IMR-90 (cell line): ENCODE measurements around the gene OGT. TPM values are rescaled to one million over a fixed set of nuclear protein-coding genes. Genes with fewer than 3 reads are reported as not detected.
"Not testable (repeated sequence)": the region's sequence is repeated elsewhere in the genome, so short reads cannot be mapped to it uniquely, and the experiment has no call there.

Experiments
- ATAC-seq: fragments of 200-7000 bp; cut with Tn5 transposase; 2 replicates; pipeline ENCODE4 v1.9.1; 2020; ENCODE audit warnings: low read depth, mild to moderate bottlenecking, moderate library complexity
- BruUV-seq: library from RNA; stranded (reverse); fragments of 400-500 nt; replicated peaks from 2 replicates; lab custom pipeline; 2021; lab: Mats Ljungman, UMichigan
- CTCF ChIA-PET: fragments of 300-600 bp; formaldehyde crosslinking; extraction: SDS; loops from one replicate; lab custom pipeline; 2021; ENCODE audit warnings: antibody characterized with exemption; lab: Yijun Ruan, JAX
- POLR2A ChIA-PET: fragments of 300-600 bp; sonication (Branson Sonifier 250); formaldehyde crosslinking; loops from one replicate; lab custom pipeline; 2022; ENCODE audit warnings: antibody characterized with exemption; ENCODE audit not compliant: unreplicated experiment; lab: Charles Lee
- DNase-seq: peaks from one replicate; pipeline ENCODE4 v3.0.0; 2013
- H2AFZ ChIP-seq: replicated peaks from 2 replicates; pipeline ENCODE3; 2013; ENCODE audit warnings: low read length, mild to moderate bottlenecking; ENCODE audit not compliant: poor library complexity
- H2AK5ac ChIP-seq: 2 replicates; pipeline ENCODE4 v1.6.1; 2013; ENCODE audit warnings: low read depth, low read length, inconsistent platforms
- H2AK9ac ChIP-seq: replicated peaks from 2 replicates; pipeline ENCODE3; 2013; ENCODE audit warnings: mild to moderate bottlenecking, low read depth, low read length, moderate library complexity; ENCODE audit not compliant: poor library complexity
- H2BK120ac ChIP-seq: 2 replicates; pipeline ENCODE4 v1.6.1; 2013; ENCODE audit warnings: low read depth, low read length, inconsistent platforms
- H2BK15ac ChIP-seq: 3 replicates; pipeline ENCODE4 v1.6.1; 2013; ENCODE audit warnings: low read depth, low read length, inconsistent platforms
- H2BK20ac ChIP-seq: 2 replicates; pipeline ENCODE4 v1.6.1; 2013; ENCODE audit warnings: low read depth, mild to moderate bottlenecking, inconsistent platforms, low read length, moderate library complexity
- H2BK5ac ChIP-seq: 2 replicates; pipeline ENCODE4 v1.6.1; 2013; ENCODE audit warnings: mild to moderate bottlenecking, low read depth, low read length, inconsistent platforms; ENCODE audit not compliant: poor library complexity, severe bottlenecking
- H3K14ac ChIP-seq: replicated peaks from 2 replicates; pipeline ENCODE4 v1.6.1; 2013; ENCODE audit warnings: low read depth, low read length, inconsistent platforms
- H3K18ac ChIP-seq: 2 replicates; pipeline ENCODE4 v1.6.1; 2013; ENCODE audit warnings: low read depth, low read length, control low read depth
- H3K23ac ChIP-seq: 2 replicates; pipeline ENCODE4 v1.6.1; 2013; ENCODE audit warnings: low read depth, low read length, inconsistent platforms
- H3K27ac ChIP-seq: 2 replicates; pipeline ENCODE4 v1.5.1; 2013; ENCODE audit warnings: mild to moderate bottlenecking, control low read depth, low read length; ENCODE audit not compliant: insufficient read depth
- H3K27me3 ChIP-seq: 2 replicates; pipeline ENCODE4 v1.6.1; 2013; ENCODE audit warnings: low read length; ENCODE audit not compliant: control insufficient read depth, insufficient read depth
- H3K36me3 ChIP-seq: 2 replicates; pipeline ENCODE4 v1.6.1; 2013; ENCODE audit warnings: low read length, mixed read lengths; ENCODE audit not compliant: control insufficient read depth, insufficient read depth
- H3K4ac ChIP-seq: 2 replicates; pipeline ENCODE4 v1.6.1; 2013; ENCODE audit warnings: low read depth, low read length, inconsistent platforms
- H3K4me1 ChIP-seq: 2 replicates; pipeline ENCODE4 v1.6.1; 2013; ENCODE audit warnings: low read length, mixed read lengths; ENCODE audit not compliant: control insufficient read depth, insufficient read depth
- H3K4me2 ChIP-seq: 2 replicates; pipeline ENCODE4 v1.6.1; 2013; ENCODE audit warnings: low read depth, mild to moderate bottlenecking, control low read depth, low read length, moderate library complexity
- H3K4me3 ChIP-seq: 2 replicates; pipeline ENCODE4 v1.5.1; 2013; ENCODE audit warnings: low read depth, mild to moderate bottlenecking, control low read depth, low read length, moderate library complexity; ENCODE audit not compliant: insufficient read depth
- H3K56ac ChIP-seq: 2 replicates; pipeline ENCODE4 v1.6.1; 2013; ENCODE audit warnings: low read length, inconsistent platforms; ENCODE audit not compliant: insufficient read depth; ENCODE audit errors: extremely low read depth
- H3K79me1 ChIP-seq, 2 experiments: 2 replicates each; pipeline ENCODE4 v1.6.1; 2013; ENCODE audit warnings: low read length in 2 of 2, inconsistent platforms in 1 of 2, low read depth in 1 of 2
- H3K9ac ChIP-seq: 2 replicates; pipeline ENCODE4 v1.6.1; 2013; ENCODE audit warnings: low read depth, low read length, control low read depth
- H3K9me1 ChIP-seq: 2 replicates; pipeline ENCODE4 v1.6.1; 2013; ENCODE audit warnings: low read length, inconsistent platforms; ENCODE audit not compliant: insufficient read depth
- H3K9me3 ChIP-seq: 2 replicates; pipeline ENCODE4 v1.6.1; 2013; ENCODE audit warnings: low read length; ENCODE audit not compliant: control insufficient read depth, insufficient read depth
- H4K20me1 ChIP-seq: 2 replicates; pipeline ENCODE4 v1.6.1; 2013; ENCODE audit warnings: low read length, inconsistent platforms; ENCODE audit not compliant: insufficient read depth
- H4K5ac ChIP-seq: 2 replicates; pipeline ENCODE4 v1.6.1; 2013; ENCODE audit warnings: mild to moderate bottlenecking, low read depth, low read length, control low read depth
- H4K8ac ChIP-seq, 2 experiments: 2 replicates each; pipeline ENCODE4 v1.6.1; 2013; ENCODE audit warnings: low read depth in 2 of 2, low read length in 2 of 2, control low read depth in 1 of 2, inconsistent platforms in 1 of 2
- H4K91ac ChIP-seq: 2 replicates; pipeline ENCODE4 v1.6.1; 2013; ENCODE audit warnings: low read depth, low read length, inconsistent platforms; ENCODE audit not compliant: insufficient read depth
- WGBS, 2 experiments: methylation state at CpG; one replicate each; pipeline versions ENCODE4 v1.1.5 to v1.1.7; 2013; ENCODE audit warnings: missing lambda C conversion rate in 2 of 2; ENCODE audit not compliant: insufficient read length in 1 of 2; ENCODE audit errors: extremely low coverage in 2 of 2; 5-methylcytosine and 5-hydroxymethylcytosine counted together
- dilution Hi-C: fragments of 300-500 bp; cut with HindIII; formaldehyde crosslinking; loops from one replicate; pipeline ENCODE4 v1.14.3; 2018; ENCODE audit warnings: low sequenced_read_pairs; ENCODE audit not compliant: unreplicated experiment
- in situ Hi-C: fragments of 300-500 bp; cut with MboI; formaldehyde crosslinking; loops from 3 replicates; pipeline ENCODE4 v1.14.3; 2019; ENCODE audit warnings: low sequenced_read_pairs, inconsistent platforms, mixed read lengths
- intact Hi-C: fragments of 100-400 bp; cut with micrococcal nuclease; formaldehyde crosslinking; loops from 2 replicates; pipeline ENCODE4 v1.10.0; 2022
- polyA plus RNA-seq, 3 experiments: library from polyadenylated mRNA; depleted of rRNA; stranded (reverse); fragments of >200 nt; gene quantifications; 2 replicates each; pipeline ENCODE4 v1.2.3, GENCODE V29; 2012; ENCODE audit warnings: low replicate concordance in 1 of 3
- total RNA-seq: library from RNA; depleted of rRNA; stranded (reverse); fragments of >200 nt; gene quantifications from 2 replicates; pipeline ENCODE4 v1.2.3, GENCODE V29; 2012

Gene OGT
- total and polyA plus RNA-seq, 2 of the 4 experiments (the other 2 are of a cell fraction): 80.7 to 113 TPM

GRCh38 chrX:71571390-71571789, 38.5 kb downstream of the OGT start:
- H2AK5ac ChIP-seq, H3K27me3 ChIP-seq, H2BK15ac ChIP-seq, H2BK20ac ChIP-seq, H3K56ac ChIP-seq, H3K18ac ChIP-seq, BruUV-seq, CTCF ChIA-PET, H4K5ac ChIP-seq, dilution Hi-C loops, H4K20me1 ChIP-seq, H3K23ac ChIP-seq, H3K79me1 ChIP-seq, H2AK9ac ChIP-seq, H3K27ac ChIP-seq, H3K4ac ChIP-seq, H3K9me1 ChIP-seq, H2BK5ac ChIP-seq, H3K4me1 ChIP-seq, H4K91ac ChIP-seq, ATAC-seq, H2BK120ac ChIP-seq, H2AFZ ChIP-seq, DNase-seq, H3K9me3 ChIP-seq, H3K14ac ChIP-seq, H4K8ac ChIP-seq, H3K4me2 ChIP-seq, POLR2A ChIA-PET, H3K4me3 ChIP-seq, H3K9ac ChIP-seq, in situ Hi-C loops: not testable (repeated sequence)
- WGBS, 2 experiments: no CpG with 5 or more reads among the region's 8 CpGs
- H3K36me3 ChIP-seq: peaks cover 21% of the 10 kb centered on the region
- intact Hi-C loops: loop anchor here (10.0 kb wide), 1 partner anchor 187 kb away; no protein-coding TSS in a partner anchor
